Measurements from ENCODE around the gene DMBX1.
A peak's percentile ranks its signal among the peaks of the same experiment; 100 is the strongest.

DMBX1 gene

DNA sequence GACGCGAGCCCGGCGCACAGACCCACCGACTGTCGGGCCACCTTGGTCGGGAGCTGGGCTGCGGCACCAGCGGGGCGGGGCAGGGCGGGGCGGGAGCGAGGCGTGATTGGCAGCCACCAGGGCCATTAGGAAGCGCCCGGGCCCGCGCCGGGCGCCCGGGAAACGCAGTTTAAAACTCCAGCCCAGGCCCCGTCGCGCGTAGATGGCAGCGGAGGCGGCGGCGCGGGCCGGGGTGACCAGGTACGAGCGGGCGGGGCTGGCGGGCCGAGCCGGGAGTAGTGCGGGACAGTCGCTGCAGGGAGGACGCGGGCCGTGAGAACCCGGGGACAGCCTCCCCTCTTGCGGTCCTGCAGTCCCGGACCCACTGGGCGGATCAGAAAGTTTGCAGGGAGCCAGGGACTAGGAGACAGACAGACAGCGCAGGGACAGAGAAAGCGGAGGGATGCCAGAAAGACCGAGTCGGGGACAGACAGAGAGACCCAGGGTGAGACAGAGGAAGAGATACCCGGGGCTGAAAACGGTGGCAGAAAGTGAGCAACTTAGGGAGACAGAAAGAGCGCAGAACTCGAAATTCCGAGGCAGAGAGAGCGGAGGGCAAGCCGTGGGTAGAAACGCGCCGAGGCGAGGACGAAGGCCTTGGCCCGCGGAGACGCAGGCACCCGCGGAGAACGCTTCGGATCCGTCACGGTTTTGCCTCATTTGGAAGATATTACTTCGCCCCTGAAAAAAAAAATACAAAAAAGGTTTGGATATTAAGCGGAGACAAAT lies at the start of gene DMBX1:
TSS of gene DMBX1 (plus strand) at position 199 of the 768 bp plus-strand sequence. CDS start 17,175 bp downstream, outside the sequence.
- no peak for DNase-seq

DNA sequence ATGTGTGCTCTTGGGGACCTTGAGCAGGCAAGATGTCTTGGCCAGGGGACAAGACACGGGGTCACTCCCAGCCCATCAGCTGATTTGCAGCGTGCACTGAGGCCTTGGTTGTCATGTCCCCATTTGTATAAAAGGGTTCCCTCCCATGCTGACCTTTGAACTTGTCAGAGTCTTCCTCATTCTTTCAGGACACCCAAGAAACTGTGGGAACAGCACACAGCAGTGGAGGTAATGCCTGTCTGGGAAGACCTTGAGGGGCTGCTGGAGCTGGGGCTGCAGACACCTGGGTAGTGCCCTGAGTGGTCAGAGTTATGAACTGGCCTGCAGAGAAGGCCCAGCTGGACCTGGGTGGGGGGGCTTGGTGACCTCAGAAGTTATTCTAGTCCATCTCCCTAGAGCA lies 49.2 kb upstream of the DMBX1 start:
- DNase-seq, result no peak

DNA sequence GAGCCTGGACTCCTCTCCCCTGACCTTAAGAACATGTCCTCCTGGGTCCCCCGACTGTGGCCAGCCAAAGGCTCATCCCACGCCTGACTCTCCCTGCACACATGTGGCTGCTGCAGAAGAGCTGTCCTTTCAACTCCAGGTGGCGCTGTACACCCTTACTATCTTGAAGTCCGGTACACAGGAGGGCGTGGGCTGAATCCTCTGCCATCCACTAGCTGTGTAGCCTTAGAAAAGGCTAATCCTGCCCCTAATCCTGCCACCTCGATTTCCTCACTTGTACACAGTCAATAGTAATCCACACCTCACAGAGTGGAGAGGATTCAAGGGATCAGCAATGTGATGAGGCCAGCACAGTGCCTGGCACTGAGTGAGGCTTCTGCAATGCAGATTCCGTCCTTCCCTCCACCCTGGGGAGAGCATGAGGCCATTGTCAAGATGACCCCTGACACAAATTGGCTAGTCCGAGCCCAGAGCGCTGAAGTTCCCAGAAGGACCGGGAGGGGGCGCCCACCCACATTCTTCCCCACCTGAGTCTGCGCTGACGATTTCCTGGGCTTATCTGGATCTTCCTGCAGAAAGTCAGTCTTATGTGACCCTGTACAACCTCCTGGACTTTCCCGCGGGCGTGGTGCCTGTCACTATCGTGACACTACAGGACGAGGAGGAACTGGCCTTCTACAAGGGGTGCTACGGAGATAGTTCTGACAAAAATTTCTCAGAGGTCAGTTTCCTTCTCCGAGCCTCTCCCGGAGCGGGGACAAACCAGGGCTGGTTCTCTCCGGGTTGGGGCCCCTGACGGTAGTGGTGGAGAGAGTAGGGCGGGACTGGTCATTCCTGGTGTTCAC lies 47.1 kb upstream of the DMBX1 start:
- DNase-seq, result peak; percentile 75

DNA sequence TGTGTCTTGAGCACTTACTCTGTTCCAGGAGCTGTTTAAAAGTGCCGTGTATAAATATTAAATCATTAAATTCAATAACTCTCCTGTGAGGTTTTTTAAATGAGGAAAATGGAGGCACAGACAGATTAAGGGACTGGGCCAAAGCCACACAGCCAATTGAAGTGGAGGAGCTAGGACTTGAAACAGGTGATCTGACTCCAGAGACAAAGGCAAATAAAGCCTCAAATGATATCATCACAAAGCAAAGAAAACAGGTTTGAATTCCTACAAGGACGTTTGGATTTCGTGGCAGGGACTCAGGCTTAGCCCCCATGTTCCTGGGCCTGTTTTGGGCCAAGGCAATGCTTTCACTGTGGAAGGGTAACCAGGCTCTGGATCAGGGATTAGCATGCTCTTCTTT lies 45.2 kb upstream of the DMBX1 start:
- no peak for DNase-seq

GRCh38 chr1:46445773-46446256 lies 43.8 kb upstream of the DMBX1 start:
- no peak for DNase-seq

DNA sequence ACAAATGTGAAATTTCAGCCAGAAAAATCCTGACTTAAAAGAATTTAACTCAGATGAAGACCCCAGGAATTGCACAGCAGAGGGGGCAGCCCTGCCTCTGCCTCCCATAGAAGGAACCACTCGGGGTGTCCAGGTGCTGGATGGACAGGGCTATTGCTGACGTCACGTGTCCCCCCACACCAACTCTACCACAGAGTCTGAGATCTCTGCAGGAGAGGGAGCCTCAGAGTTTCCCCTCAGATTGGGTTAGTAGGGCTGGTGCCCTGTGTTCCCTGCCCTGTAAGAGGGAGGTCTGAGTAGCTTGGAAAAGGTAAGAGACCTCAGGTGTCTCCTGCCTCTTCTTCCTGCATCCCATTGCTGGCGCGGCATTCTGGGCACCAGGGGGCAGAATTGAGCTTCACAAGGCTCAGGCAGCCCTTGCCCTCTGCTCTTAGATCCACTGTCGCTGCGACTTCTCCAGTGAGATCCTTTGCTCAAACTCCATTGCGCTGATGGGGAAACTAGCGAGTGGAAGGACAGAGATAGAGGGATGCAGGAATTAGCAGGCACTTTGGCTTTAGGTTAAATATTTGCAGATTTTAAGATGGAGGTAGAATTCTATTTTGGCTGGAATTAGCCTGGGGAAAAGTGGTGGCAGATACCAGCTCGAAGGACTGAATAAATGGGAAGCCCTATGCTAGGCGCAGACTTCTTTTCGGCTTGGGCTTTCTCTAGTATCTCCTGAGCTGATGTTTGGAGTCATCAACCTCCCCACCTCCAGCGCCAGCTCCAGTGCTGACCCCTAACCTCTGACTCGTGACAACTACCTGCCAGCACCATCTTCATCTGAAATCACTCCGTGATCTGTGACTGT lies 42.8 kb upstream of the DMBX1 start:
- peak; percentile 57 for DNase-seq

- DNase-seq, result no peak
These were observed 42.0 kb upstream of the DMBX1 start for GRCh38 chr1:46447499-46448108.

GRCh38 chr1:46448109-46448911 lies 41.3 kb upstream of the DMBX1 start:
- DNase-seq, result no peak

GRCh38 chr1:46449223-46450159 lies 40.1 kb upstream of the DMBX1 start:
- no peak for DNase-seq

DNA sequence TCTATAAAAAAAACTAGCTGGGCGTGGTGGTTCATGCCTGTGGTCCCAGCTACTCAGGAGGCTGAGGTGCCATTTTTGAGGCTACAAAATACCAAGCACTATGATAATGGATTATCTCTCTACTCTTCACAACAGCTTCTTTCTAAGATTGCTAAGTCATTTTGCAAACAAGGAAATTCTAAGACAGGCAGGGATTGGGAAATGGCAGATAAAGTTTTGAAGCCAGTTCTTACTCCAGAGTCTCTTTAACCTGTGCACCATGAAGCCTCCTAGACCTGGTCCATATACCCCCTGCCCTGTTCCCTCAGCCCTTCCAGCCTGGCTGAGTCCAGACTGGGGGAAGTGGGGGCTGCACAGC lies 39.5 kb upstream of the DMBX1 start:
- DNase-seq, result no peak

DNA sequence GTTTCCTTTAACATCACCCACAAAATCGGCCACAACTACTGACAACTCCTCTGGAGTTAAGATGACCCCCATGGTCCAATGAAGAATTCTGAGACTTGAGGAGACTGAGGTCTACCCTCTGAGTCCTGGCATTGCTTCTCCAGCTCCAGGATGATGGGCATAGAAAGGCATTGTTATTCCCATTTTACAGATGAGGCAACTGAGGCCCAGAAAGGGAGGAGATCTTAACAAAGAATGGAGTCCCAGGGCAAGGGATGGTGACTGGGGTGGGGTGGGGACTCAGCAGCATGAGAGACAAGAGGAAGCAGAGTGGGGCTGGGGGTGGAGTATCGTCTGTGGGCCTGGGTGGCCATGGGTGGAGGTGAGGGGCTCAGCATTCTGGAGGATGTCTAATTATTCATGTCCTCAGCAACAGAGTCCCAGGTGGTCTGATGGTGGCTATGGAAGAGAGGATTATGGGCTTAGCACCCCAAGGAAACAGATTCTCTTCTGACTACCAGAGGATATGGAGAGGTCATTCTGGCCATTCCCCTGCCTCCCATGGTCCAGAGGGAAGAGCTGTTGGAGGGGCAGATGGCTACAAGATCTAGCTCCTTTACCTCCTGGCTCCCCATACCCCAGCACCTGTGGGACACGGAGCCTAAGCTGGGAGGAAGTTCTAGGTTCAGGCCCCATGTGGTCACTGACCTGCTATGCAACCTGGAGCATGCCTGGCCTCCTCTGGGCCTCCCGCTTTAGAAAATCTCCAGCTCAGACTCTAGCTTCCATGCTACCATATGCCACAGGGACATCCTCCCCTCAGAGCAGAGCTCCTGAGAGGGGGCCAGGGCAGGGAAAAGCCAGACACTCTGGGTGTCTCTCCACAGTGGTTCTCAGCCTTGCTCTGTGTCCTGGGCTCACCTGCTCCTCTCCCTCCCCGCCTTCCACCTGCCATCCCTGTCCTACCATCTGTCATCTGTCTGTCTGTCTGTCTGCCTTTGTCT lies 37.4 kb upstream of the DMBX1 start:
- DNase-seq, result no peak

- no peak for DNase-seq
These were observed 36.7 kb upstream of the DMBX1 start for GRCh38 chr1:46452931-46453325.

GRCh38 chr1:46453449-46453848 lies 36.2 kb upstream of the DMBX1 start:
- no peak for DNase-seq

DNA sequence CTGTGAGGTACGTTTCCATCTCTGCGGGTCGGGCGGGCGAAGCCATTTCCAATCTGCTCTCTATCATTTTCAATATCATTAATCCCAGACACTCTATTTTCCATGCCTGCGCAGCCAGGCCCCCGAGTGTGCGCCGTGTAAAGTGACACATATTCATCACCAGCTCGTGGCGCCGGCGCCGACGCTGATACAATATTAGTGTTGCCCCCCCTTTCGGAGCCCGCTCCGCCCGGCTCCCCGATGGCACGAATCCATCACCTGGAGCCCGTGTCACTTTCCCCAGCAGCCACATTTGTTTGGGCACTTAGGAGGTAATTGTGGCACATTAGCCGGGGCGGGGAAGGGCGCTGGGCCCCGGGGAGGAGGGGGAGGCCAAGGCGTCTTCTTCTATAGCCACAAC lies 33.7 kb upstream of the DMBX1 start:
- no peak for DNase-seq

DNA sequence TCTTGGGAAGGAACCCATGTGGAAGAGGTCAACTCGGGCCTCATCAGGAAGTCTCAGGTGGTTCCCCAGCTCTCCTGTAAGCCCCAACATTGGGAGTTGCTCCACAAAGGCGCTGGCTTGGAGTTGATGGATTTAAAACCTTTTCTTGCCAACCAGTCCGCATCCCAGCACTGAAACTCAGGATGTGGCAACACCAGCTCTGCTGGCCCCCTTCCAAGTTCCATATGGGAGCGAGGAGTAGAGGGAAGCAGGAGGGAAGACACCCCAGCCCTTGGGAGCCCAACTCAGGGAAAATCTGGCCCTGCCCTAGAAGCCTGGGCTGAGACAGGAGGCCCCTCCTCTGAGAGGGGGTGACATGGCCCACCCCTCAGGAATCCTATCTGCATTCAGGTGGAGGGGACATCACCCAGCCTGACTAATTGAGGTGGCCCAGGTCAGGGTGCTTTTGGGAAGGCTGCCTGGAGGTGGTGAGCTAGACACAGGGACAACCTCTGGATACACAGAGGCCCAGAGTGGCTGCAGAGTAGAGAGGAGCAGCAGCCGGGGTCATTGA lies 33.1 kb upstream of the DMBX1 start:
- peak; percentile 9 for DNase-seq

DNA sequence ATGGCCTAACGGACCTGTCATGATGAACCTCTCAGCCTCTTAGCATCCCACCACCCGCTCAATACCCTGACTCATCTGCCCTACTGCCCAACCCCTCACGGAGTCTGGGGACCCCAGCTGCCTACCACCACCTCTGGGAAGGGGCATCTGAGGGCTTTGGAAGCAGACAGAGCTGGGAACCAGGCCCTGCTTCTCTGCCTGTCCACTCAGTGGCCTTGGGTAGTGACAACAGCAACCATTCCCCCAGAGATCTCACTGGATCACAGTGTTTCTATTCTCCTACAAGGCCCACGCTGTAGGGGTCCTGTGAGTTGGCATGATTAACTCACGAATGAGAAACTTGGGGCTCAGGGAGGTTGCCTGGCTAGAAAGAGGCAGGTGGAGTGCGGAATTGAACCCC lies 32.5 kb upstream of the DMBX1 start:
- DNase-seq, result no peak

DNA sequence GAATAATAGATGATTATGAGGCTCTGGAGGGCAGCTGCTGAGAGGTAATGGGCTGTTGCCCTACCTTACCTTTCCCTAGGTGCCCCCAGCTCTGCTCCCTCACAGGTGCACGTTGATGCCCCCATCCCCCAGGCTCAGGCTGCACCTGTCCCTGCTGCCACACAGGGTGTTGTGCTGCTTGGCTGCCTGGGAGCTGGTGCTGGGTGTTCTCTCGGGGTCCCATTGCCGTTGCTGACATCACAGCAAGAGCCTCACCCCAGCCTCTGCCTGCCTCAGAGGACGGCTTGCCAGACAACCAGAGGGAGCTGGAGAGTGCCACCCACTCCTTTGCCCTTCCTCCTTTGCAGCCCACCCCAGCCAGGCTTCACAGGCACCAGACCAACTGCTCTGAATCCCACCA lies 31.4 kb upstream of the DMBX1 start:
- DNase-seq, result no peak

DNA sequence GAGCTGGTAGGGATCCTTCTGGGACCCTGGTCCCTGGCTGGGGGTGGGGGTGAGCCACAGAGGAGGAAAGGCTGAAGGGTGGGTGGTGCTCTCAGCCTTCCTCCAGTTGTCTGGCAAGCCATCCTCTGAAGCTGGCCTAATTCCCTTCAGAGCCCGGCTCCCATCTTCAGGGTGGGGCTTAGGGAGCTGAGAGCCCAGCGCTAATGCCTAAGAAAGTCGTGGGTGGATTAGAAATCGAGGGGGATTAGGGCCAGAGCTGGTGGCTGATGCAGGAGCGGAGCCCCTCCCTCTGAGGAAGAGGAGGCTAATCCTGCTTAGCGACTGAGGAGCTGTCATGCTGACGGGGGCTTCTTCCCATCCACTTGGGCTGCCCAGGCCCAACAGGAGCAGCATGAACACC lies 30.8 kb upstream of the DMBX1 start:
- no peak for DNase-seq

GRCh38 chr1:46459315-46459714 lies 30.3 kb upstream of the DMBX1 start:
- no peak for DNase-seq

Data from fibroblast of upper back skin (primary cell).